Left renal pelvis (tissue), 4 donors: ENCODE results near the gene ADAM20. TPM values are rescaled to one million over a fixed set of nuclear protein-coding genes. Genes with fewer than 3 reads are reported as not detected.

Experiments used
- polyA plus RNA-seq, 4 donors: library from polyadenylated mRNA; unstranded; fragments of 120-200 nt; gene quantifications; one replicate each; pipeline ENCODE4 v1.2.1, GENCODE V29; 2013; ENCODE audit not compliant: insufficient read length in 4 of 4

The ADAM20 gene
- polyA plus RNA-seq, 4 donors: 0.14 to 0.17 (median 0.16) TPM; not detected in 1

Other genes starting within 250 kb of the ADAM20 start
- 100 to 1,000 TPM in 1 of 4 donors, 10 to 100 TPM in 3; 63.1 to 112 (median 73.5) TPM for gene COX16, start 175.3 kb downstream of the ADAM20 start, polyA plus RNA-seq
- gene SYNJ2BP, start 117.9 kb downstream of the ADAM20 start, polyA plus RNA-seq: 10 to 100 TPM; 25.2 to 44.2 (median 42.3) TPM
- gene ADAM21, start 82.8 kb downstream of the ADAM20 start, polyA plus RNA-seq: under 1 TPM; 0.36 to 0.61 (median 0.48) TPM
- gene MED6, start 65.7 kb upstream of the ADAM20 start, polyA plus RNA-seq: 10 to 100 TPM; 36.1 to 45.8 (median 40.4) TPM
- 1 to 10 TPM; 2.6 to 3.8 (median 3.5) TPM for gene TTC9, start 106.9 kb upstream of the ADAM20 start, polyA plus RNA-seq